Activated effector memory CD4-positive, alpha-beta T cell treated with anti-CD3 and anti-CD28 coated beads, Interleukin-2, amount 50 U/mL, for 16 hours (primary cell): ENCODE results near the gene GCNT4.
"Not testable (repeated sequence)": the region's sequence is repeated elsewhere in the genome, so short reads cannot be mapped to it uniquely, and the experiment has no call there.

ENCODE experiments used
- DNase-seq: peaks from one replicate; pipeline ENCODE4 v3.0.0-alpha.2; 2020

Gene GCNT4

DNA sequence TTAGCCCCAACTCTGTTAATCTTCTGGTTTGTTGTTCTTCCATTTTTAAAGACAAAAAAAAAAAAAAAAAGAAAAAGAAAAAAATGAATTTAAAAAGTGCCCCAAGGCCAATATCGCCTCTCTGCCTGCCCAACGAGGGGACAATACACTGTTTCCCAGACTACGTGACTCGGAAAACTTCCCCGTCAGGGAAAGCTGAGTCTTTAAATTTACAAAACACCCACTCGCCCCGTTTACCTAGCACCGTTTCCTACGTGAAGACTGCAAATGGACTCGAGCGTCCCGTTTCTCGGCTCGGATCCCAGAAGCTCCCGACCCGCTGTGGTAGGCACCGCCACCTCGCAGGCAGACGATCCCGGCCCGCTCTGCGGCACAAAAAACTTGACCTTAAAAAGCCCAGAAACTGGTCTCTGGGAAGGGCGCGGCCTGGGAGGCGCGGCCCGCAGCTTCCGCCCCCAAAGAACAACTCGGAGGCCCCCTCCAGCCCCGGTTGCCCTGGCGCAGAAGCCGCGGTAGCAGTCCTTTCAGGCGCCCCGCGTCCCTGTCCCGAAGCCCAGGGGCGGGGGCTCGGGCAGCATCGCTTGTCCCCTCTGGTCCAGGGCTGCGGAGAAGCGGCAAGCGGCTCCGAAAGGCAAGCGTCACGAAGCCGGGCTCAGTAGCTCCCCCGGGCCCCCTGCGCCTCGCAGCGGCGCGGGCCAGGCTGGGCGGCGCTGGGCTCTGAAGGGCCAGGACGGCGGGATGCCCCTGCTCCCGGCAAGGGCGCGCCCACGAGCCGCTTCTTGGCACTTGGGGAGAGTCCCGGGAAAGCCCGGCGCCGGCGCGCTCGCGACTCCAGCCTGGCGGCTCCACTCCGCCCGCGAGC is at the start of gene GCNT4:
GCNT4 (minus strand) TSS at position 367 of the 862 bp plus-strand sequence. CDS start 22,521 bp downstream, outside the sequence.
- peak; percentile 80 for DNase-seq

DNA sequence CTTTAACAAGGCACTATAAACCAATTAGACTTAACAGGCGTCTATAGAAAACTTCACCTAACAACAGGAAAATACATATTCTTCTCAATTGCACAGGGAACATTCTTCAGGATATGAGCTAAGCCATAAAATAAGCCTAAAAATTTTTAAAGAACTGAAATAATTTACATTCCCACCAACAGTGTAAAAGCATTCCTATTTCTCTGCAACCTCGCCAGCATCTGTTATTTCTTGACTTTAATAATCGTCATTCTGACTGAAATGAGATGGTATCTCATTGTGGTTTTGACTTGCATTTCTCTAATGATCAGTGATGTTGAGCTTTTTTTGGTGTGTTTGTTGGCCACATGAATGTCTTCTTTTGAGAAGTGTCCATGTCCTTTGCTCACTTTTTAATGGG is 43.6 kb upstream of the GCNT4 start:
- DNase-seq = not testable (repeated sequence)

DNA sequence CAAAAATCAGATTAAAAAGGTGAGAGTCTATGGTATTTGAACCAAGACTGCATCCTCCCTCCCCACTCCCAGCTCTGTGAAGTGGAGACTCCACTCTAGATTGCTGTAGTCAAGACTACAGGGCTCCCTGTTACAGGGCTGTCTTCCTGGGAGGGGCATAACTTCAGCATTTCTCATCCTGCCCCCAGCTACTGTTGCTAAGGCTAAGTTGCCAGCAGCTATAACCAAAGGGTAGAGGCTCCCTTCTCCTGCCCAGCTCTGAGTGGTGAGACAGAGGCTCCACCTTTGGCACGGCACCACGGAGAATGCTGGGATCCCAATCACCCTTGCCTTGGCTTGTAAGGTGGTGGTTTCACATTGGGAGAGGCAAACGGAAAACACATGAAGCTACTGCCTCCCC is 39.2 kb upstream of the GCNT4 start:
- no peak for DNase-seq

GRCh38 chr5:75089662-75090061 is 37.3 kb upstream of the GCNT4 start:
- DNase-seq = no peak

DNA sequence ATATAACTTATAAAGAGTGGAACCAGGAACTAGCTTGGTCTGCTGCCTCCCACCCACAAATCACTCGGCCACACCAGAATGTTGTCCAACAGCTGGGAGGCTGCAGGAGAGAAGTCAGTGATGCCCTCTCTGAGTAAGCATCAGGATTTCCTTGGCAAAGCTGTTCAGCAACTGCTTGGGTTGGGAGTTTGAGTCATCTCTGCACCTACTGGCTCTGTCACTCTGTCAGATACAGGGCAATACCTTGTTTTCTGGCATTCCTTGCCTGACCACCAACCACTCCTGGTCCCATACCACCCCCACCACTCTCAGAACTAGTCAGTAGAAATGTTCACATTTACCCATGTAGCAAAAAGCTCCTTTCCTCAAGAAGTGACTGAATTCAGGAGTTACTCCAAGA is 36.8 kb upstream of the GCNT4 start:
- no peak for DNase-seq

- no peak for DNase-seq
Observed at GRCh38 chr5:75088648-75089047, 36.3 kb upstream of the GCNT4 start.

- DNase-seq = no peak
Observed at GRCh38 chr5:75081510-75081909, 29.2 kb upstream of the GCNT4 start.

- not testable (repeated sequence) for DNase-seq
Observed at GRCh38 chr5:75079346-75079745, 27.0 kb upstream of the GCNT4 start.

DNA sequence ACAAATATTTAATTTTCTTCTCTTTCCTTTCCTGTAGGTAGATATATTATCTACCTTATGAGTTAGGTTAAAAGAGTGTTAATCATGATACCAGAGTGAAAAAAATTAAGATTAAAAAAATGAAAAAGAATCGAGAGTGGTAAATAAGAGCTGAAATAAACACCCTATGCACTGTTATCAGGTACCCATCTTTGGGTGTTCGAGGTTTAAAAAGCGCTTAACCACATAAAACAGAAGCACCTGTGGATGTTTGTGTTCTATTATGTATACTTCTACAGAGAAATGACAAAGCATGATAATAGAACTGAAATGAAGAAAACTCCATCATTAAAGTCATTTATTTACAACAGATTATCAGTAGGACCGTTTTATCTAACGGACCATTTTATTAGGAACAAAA is 25.7 kb upstream of the GCNT4 start:
- DNase-seq = no peak

- no peak for DNase-seq
Observed at GRCh38 chr5:75072061-75072460, 19.7 kb upstream of the GCNT4 start.

DNA sequence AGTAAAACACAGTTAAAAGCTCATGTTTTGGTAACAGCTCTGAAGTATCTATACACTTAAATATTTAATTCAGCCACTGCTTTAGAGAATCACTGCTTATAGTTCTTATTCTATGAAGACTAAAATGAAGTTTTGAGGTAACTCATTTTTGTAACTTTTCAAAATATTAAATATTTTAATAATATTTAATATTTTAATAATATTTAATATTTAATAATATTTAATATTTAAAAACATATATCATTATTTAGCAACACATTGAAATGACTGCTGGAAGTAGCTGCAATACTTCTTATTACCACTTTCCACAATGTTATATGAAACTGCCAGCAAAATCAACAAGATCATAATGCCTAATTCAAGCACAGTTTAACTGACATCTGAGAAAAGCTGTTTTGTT is 18.7 kb upstream of the GCNT4 start:
- no peak for DNase-seq

DNA sequence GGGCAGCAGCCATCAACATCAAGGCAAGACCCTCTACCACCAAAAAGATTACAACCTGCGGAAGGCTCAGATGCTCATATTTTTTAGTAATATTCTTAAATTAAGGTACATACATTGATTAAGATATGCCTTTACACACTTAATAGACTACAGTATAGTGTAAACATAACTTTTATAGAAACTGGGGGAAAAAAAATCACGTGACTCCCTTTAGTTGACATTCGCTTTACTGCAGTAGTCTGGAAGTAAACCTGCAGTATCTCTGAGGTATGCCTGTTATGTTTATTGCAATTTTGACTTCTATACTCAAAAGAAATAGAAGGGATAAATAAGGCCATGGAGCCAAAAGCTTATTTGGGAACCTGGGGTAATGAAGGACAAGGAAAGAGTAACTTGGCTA is 15.1 kb upstream of the GCNT4 start:
- no peak for DNase-seq

DNA sequence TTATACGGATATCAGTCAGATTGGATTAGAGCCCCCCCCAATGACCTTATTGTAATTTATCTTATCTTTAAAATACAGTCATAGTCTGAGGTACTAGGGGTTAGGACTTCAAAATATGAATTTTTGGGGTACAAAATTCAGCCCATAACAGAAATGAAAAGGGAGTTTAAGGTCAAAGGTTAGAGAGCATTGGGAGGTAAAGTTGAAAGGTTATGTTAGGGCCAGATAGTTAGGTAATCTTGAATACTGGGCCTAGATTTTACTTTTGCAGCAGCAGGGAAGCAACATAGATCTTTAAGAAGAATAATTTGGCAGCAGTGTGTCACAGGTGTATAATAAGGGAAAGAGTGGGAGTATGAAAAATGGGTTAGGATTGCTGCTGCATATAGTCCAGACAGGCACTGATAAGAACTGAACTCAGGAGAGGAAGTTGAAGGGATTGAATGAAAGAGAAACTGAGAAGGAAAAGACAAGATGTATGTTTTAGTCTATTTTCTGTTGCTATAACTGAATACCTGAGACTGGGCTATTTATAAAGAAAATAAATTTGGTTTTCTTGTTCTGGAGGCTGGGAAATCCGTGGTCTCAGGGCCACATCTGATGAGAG is 10.7 kb upstream of the GCNT4 start:
- DNase-seq = no peak

DNA sequence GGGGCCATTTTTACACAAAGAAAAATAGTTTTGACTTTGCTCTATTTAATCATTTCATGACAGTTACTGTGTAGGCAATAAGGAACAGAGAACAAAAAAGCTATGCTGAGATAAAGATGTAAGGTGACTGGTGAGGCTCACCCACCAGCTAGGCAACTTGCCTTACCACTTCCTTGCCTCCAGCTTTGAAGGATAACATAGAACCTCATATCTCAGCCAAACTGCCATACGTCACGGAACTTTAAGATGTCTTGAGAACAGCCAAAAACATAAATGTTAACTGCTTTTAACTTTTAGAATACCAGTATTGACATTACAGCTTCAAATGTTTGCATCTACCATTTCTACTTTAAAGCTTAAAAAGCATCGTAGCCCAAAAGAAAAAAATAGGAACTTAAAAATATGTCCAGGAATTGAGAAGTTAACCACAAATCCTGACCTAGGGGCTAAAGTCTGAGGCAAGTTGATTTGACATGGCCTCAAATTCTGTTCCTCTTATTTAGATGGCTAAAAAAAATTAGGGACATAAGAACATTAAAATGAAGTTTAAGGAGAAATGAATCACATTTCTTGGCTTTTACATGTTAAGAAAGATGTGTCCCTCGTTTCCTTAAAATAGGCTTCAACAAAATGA is 7.7 kb upstream of the GCNT4 start:
- peak; percentile 71 for DNase-seq

- DNase-seq = no peak
Observed at GRCh38 chr5:75058986-75059535, 6.7 kb upstream of the GCNT4 start.

DNA sequence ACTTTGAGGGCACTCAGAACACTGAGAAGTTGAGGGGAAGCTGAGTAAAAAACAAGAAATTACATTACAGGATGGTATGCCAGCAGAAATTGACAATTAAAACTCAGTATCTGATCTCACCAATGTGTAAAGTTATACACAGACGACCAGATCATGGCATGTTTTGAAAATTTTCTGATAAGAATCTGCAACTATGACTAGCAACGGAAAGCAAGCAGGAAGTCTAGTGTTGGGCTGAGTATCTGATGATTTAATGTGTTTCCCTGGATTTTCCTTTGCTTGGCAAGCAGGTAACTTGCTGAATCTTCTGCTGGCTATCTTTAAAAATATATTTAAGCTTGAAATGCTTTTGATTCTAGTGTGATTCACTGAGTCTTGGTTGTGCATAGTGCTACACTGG is 5.2 kb upstream of the GCNT4 start:
- no peak for DNase-seq

- DNase-seq = no peak
Observed at GRCh38 chr5:75055727-75056144, 3.4 kb upstream of the GCNT4 start.

- DNase-seq = no peak
Observed at GRCh38 chr5:75054134-75054930, 2.0 kb upstream of the GCNT4 start.

- peak; percentile 82 for DNase-seq
Observed at GRCh38 chr5:75053304-75054133, 1.2 kb upstream of the GCNT4 start.

- no peak for DNase-seq
Observed at GRCh38 chr5:75053054-75053303, 621 bp upstream of the GCNT4 start.

- DNase-seq = peak; percentile 70
Observed at GRCh38 chr5:75051217-75051751, 1.1 kb downstream of the GCNT4 start.

DNA sequence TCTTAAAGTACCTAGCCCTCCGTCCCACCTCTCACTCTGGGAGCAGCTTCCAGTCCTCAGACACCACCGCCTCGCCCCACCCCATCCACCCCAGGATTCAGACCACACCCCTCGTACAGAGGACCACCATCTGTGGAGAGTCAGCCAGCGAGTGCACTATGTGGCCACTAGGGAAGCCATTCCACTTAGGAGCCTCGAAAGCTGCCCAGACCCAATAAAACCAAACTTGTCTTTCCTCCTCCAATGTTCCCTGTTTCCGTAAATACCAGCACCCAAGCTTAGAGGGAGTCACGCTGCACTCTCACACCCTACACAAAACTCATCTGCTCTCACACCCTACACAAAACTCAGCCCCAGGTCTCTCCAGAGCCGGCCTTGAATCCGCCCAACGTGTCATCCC is 1.9 kb downstream of the GCNT4 start:
- DNase-seq = no peak
